Naive B cell (primary cell): ENCODE data around the gene HAPLN2. TPM values are rescaled to one million over a fixed set of nuclear protein-coding genes. Genes with fewer than 3 reads are reported as not detected.

Experiments used
- ATAC-seq, 2 donors: fragments of 150-1000 bp; cut with Tn5 transposase; 2 replicates each; pipeline ENCODE4 v1.10.0; 2021; ENCODE audit warnings: low read depth in 2 of 2, mild to moderate bottlenecking in 2 of 2, moderate library complexity in 2 of 2
- DNase-seq: peaks from one replicate; pipeline ENCODE4 v3.0.0; 2022
- H3K27ac Mint-ChIP-seq, 6 donors: one replicate each; pipeline ENCODE4 v1.8.0; 2020 to 2022; ENCODE audit warnings: mild to moderate bottlenecking in 6 of 6, mixed read lengths in 6 of 6, moderate library complexity in 5 of 6, inconsistent platforms in 2 of 6
- H3K27me3 Mint-ChIP-seq, 3 donors: one replicate each; pipeline ENCODE4 v1.8.0; 2021 to 2022; ENCODE audit warnings: mixed read lengths in 3 of 3, mild to moderate bottlenecking in 1 of 3
- H3K36me3 Mint-ChIP-seq, 2 donors: one replicate each; pipeline ENCODE4 v1.8.0; 2020 to 2022; ENCODE audit warnings: mixed read lengths in 2 of 2, inconsistent platforms in 1 of 2, mild to moderate bottlenecking in 1 of 2
- H3K4me1 Mint-ChIP-seq, 3 donors: one replicate each; pipeline ENCODE4 v1.8.0; 2020 to 2022; ENCODE audit warnings: mixed read lengths in 3 of 3, inconsistent platforms in 1 of 3, mild to moderate bottlenecking in 1 of 3, moderate library complexity in 1 of 3
- H3K4me3 Mint-ChIP-seq, 8 donors: one replicate each; pipeline ENCODE4 v1.8.0; 2020 to 2022; ENCODE audit warnings: mild to moderate bottlenecking in 8 of 8, mixed read lengths in 8 of 8, moderate library complexity in 8 of 8, inconsistent platforms in 2 of 8
- H3K9me3 Mint-ChIP-seq, 7 donors: one replicate each; pipeline ENCODE4 v1.8.0; 2020 to 2022; ENCODE audit warnings: mixed read lengths in 7 of 7, mild to moderate bottlenecking in 5 of 7, inconsistent platforms in 2 of 7, moderate library complexity in 1 of 7
- polyA plus RNA-seq, 6 donors: library from polyadenylated mRNA; unstranded; fragments of 300-500 nt; fragmentation: Illumina TruSeq; gene quantifications; one replicate each; pipeline ENCODE4 v1.2.3, GENCODE V29; 2021; ENCODE audit warnings: low read depth in 6 of 6

The HAPLN2 gene
- polyA plus RNA-seq, result not detected

GRCh38 chr1:156618853-156619581 lies at the start of gene HAPLN2:
HAPLN2 (plus strand) TSS chr1:156619415; CDS start chr1:156623491, 4,076 bp downstream.
- Mint-ChIP-seq H3K9me3 (peaks cover 0 to 2% (median 0%) of the 10 kb centered on the region in 7 donors), H3K4me1 (peaks cover 4 to 12% (median 5%) of the 10 kb centered on the region in 3 donors), H3K27ac (no peak within 1 kb of the TSS), H3K36me3 (no peaks in the 10 kb centered on the region), H3K27me3 (peaks cover 54 to 76% (median 67%) of the 10 kb centered on the region in 3 donors), H3K4me3 (no peak within 1 kb of the TSS)
- peak; percentile 33 to 40 for ATAC-seq
- DNase-seq, result no peak

- Mint-ChIP-seq H3K36me3 (peaks cover 0 to 7% of the 10 kb centered on the region in 2 donors), H3K27me3 (peaks cover 33 to 47% (median 42%) of the 10 kb centered on the region in 3 donors), H3K27ac (peak overlapping the region in 1 of 6 donors; percentile 47), H3K9me3 (no peaks in the 10 kb centered on the region), H3K4me1 (peaks cover 13 to 20% (median 16%) of the 10 kb centered on the region in 3 donors), H3K4me3 (peak overlapping the region in 4 of 8 donors; percentile 10 to 91 (median 51))
- DNase-seq, result no peak
- ATAC-seq, result no peak
Measured at GRCh38 chr1:156571261-156571852, 47.9 kb upstream of the HAPLN2 start.

GRCh38 chr1:156571919-156572662 lies 47.1 kb upstream of the HAPLN2 start, which contains the start of gene IQGAP3:
IQGAP3 (minus strand) TSS chr1:156572565; CDS start chr1:156572529, 36 bp downstream.
- peaks cover 13 to 20% (median 16%) of the 10 kb centered on the region in 3 donors for H3K4me1 Mint-ChIP-seq
- peak within 1 kb of the TSS; percentile 61 to 92 (median 88) for H3K4me3 Mint-ChIP-seq
- peak within 1 kb of the TSS in 3 of 6 donors; percentile 44 to 89 (median 47) for H3K27ac Mint-ChIP-seq
- peaks cover 33 to 47% (median 42%) of the 10 kb centered on the region in 3 donors for H3K27me3 Mint-ChIP-seq
- peak; percentile 98 to 100 for ATAC-seq
- H3K36me3 Mint-ChIP-seq, result peaks cover 0 to 7% of the 10 kb centered on the region in 2 donors
- peak; percentile 77 for DNase-seq
- H3K9me3 Mint-ChIP-seq, result no peaks in the 10 kb centered on the region

GRCh38 chr1:156572663-156573018 lies 46.6 kb upstream of the HAPLN2 start:
- H3K27ac Mint-ChIP-seq, result peak overlapping the region in 3 of 6 donors; percentile 21 to 89 (median 44)
- ATAC-seq (no peak), DNase-seq (no peak)
- peaks cover 0 to 7% of the 10 kb centered on the region in 2 donors for H3K36me3 Mint-ChIP-seq
- no peaks in the 10 kb centered on the region for H3K9me3 Mint-ChIP-seq
- H3K4me3 Mint-ChIP-seq, result peak overlapping the region; percentile 61 to 92 (median 88)
- H3K27me3 Mint-ChIP-seq, result peaks cover 33 to 47% (median 42%) of the 10 kb centered on the region in 3 donors
- peaks cover 13 to 20% (median 16%) of the 10 kb centered on the region in 3 donors for H3K4me1 Mint-ChIP-seq

GRCh38 chr1:156574039-156574633 lies 45.1 kb upstream of the HAPLN2 start:
- no peak overlapping the region for H3K27ac Mint-ChIP-seq
- peak overlapping the region in 1 of 8 donors; percentile 68 for H3K4me3 Mint-ChIP-seq
- no peaks in the 10 kb centered on the region for H3K9me3 Mint-ChIP-seq
- DNase-seq (no peak), ATAC-seq (no peak)
- peaks cover 30 to 47% (median 42%) of the 10 kb centered on the region in 3 donors for H3K27me3 Mint-ChIP-seq
- peaks cover 16 to 22% (median 17%) of the 10 kb centered on the region in 3 donors for H3K4me1 Mint-ChIP-seq
- H3K36me3 Mint-ChIP-seq, result peaks cover 0 to 7% of the 10 kb centered on the region in 2 donors

GRCh38 chr1:156577550-156577949 lies 41.7 kb upstream of the HAPLN2 start:
- Mint-ChIP-seq H3K27me3 (peaks cover 13 to 21% (median 17%) of the 10 kb centered on the region in 3 donors), H3K36me3 (peaks cover 0 to 2% of the 10 kb centered on the region in 2 donors), H3K4me3 (no peak overlapping the region), H3K9me3 (no peaks in the 10 kb centered on the region), H3K27ac (peak overlapping the region in 2 of 6 donors; percentile 12 to 38), H3K4me1 (peaks cover 23 to 28% (median 25%) of the 10 kb centered on the region in 3 donors)
- DNase-seq, result no peak
- no peak for ATAC-seq

- Mint-ChIP-seq H3K9me3 (no peaks in the 10 kb centered on the region), H3K4me3 (no peak overlapping the region), H3K4me1 (peaks cover 23 to 28% (median 25%) of the 10 kb centered on the region in 3 donors), H3K27me3 (peaks cover 8 to 16% (median 12%) of the 10 kb centered on the region in 3 donors), H3K27ac (peak overlapping the region in 4 of 6 donors; percentile 8 to 78 (median 25)), H3K36me3 (no peaks in the 10 kb centered on the region)
- DNase-seq (no peak), ATAC-seq (no peak)
Measured at GRCh38 chr1:156578055-156578454, 41.2 kb upstream of the HAPLN2 start.

GRCh38 chr1:156579472-156579871 lies 39.7 kb upstream of the HAPLN2 start, which contains the start of gene TTC24:
TTC24 (plus strand) TSS chr1:156579723; CDS start chr1:156581365, 1,642 bp downstream.
- Mint-ChIP-seq H3K4me3 (peak within 1 kb of the TSS in 1 of 8 donors; percentile 20), H3K4me1 (peaks cover 33 to 40% (median 37%) of the 10 kb centered on the region in 3 donors), H3K9me3 (no peaks in the 10 kb centered on the region), H3K27me3 (peaks cover 5 to 8% (median 8%) of the 10 kb centered on the region in 3 donors), H3K27ac (peak within 1 kb of the TSS in 2 of 6 donors; percentile 6 to 21), H3K36me3 (no peaks in the 10 kb centered on the region)
- no peak for DNase-seq
- ATAC-seq, result no peak

GRCh38 chr1:156581661-156582387 lies 37.4 kb upstream of the HAPLN2 start:
- Mint-ChIP-seq H3K4me3 (peak overlapping the region; percentile 80 to 99 (median 96)), H3K27me3 (no peaks in the 10 kb centered on the region), H3K9me3 (no peaks in the 10 kb centered on the region), H3K4me1 (peaks cover 37 to 48% (median 38%) of the 10 kb centered on the region in 3 donors), H3K27ac (peak overlapping the region; percentile 87 to 99 (median 97)), H3K36me3 (no peaks in the 10 kb centered on the region)
- DNase-seq, result peak; percentile 53
- peak; percentile 80 to 83 for ATAC-seq

GRCh38 chr1:156582388-156583017 lies 36.7 kb upstream of the HAPLN2 start:
- H3K4me1 Mint-ChIP-seq, result peaks cover 37 to 48% (median 38%) of the 10 kb centered on the region in 3 donors
- H3K9me3 Mint-ChIP-seq, result no peaks in the 10 kb centered on the region
- no peaks in the 10 kb centered on the region for H3K27me3 Mint-ChIP-seq
- no peaks in the 10 kb centered on the region for H3K36me3 Mint-ChIP-seq
- H3K27ac Mint-ChIP-seq, result peak overlapping the region; percentile 87 to 99 (median 97)
- ATAC-seq, result peak; percentile 62 to 63
- peak; percentile 41 for DNase-seq
- H3K4me3 Mint-ChIP-seq, result peak overlapping the region; percentile 80 to 99 (median 96)

- H3K36me3 Mint-ChIP-seq, result no peaks in the 10 kb centered on the region
- peaks cover 34 to 46% (median 37%) of the 10 kb centered on the region in 3 donors for H3K4me1 Mint-ChIP-seq
- H3K4me3 Mint-ChIP-seq, result peak overlapping the region in 7 of 8 donors; percentile 56 to 99 (median 89)
- peak overlapping the region; percentile 63 to 94 (median 86) for H3K27ac Mint-ChIP-seq
- peak; percentile 8 to 39 for ATAC-seq
- no peaks in the 10 kb centered on the region for H3K27me3 Mint-ChIP-seq
- H3K9me3 Mint-ChIP-seq, result no peaks in the 10 kb centered on the region
- peak; percentile 70 for DNase-seq
Measured at GRCh38 chr1:156583821-156584622, 35.2 kb upstream of the HAPLN2 start.
